Measurements from ENCODE around the gene ZNF687.
A peak's percentile ranks its signal among the peaks of the same experiment; 100 is the strongest.

The ZNF687 gene

GRCh38 chr1:151312411-151312810 lies 30.3 kb downstream of the ZNF687 start:
- no peak for ATAC-seq (replicated peaks)
- peaks cover 33 to 38% of the 10 kb centered on the region in 2 donors for H3K4me1 Mint-ChIP-seq (ENCODE audit: low read depth in 2 of 2)
- H3K4me3 Mint-ChIP-seq = no peak overlapping the region
- peak overlapping the region; percentile 91 to 95 for H3K27ac Mint-ChIP-seq
- H3K27me3 Mint-ChIP-seq = no peaks in the 10 kb centered on the region
- H3K9me3 Mint-ChIP-seq = no peaks in the 10 kb centered on the region
- DNase-seq = no peak
- H3K36me3 Mint-ChIP-seq (ENCODE audit: insufficient read depth) = peaks cover 25% of the 10 kb centered on the region

- DNase-seq (no peak), ATAC-seq (replicated peaks) (no peak)
- H3K4me1 Mint-ChIP-seq (ENCODE audit: low read depth in 2 of 2) = peaks cover 35 to 38% of the 10 kb centered on the region in 2 donors
- H3K4me3 Mint-ChIP-seq = no peak overlapping the region
- H3K27me3 Mint-ChIP-seq = no peaks in the 10 kb centered on the region
- no peaks in the 10 kb centered on the region for H3K9me3 Mint-ChIP-seq
- H3K36me3 Mint-ChIP-seq (ENCODE audit: insufficient read depth) = peaks cover 25% of the 10 kb centered on the region
- peak overlapping the region in 1 of 2 donors; percentile 95 for H3K27ac Mint-ChIP-seq
These were observed 30.7 kb downstream of the ZNF687 start for GRCh38 chr1:151312826-151313225.

- ATAC-seq (replicated peaks) (no peak), DNase-seq (no peak)
- H3K9me3 Mint-ChIP-seq = no peaks in the 10 kb centered on the region
- H3K27me3 Mint-ChIP-seq = no peaks in the 10 kb centered on the region
- peaks cover 31% of the 10 kb centered on the region for H3K36me3 Mint-ChIP-seq (ENCODE audit: insufficient read depth)
- H3K4me3 Mint-ChIP-seq = no peak overlapping the region
- peaks cover 35 to 38% of the 10 kb centered on the region in 2 donors for H3K4me1 Mint-ChIP-seq (ENCODE audit: low read depth in 2 of 2)
- peak overlapping the region in 1 of 2 donors; percentile 81 for H3K27ac Mint-ChIP-seq
These were observed 31.4 kb downstream of the ZNF687 start for GRCh38 chr1:151313501-151313900.

- Mint-ChIP-seq H3K36me3 (ENCODE audit: insufficient read depth) (peaks cover 35% of the 10 kb centered on the region), H3K4me3 (no peak overlapping the region), H3K27ac (peak overlapping the region; percentile 79 to 81), H3K9me3 (no peaks in the 10 kb centered on the region), H3K4me1 (ENCODE audit: low read depth in 2 of 2) (peaks cover 35 to 38% of the 10 kb centered on the region in 2 donors), H3K27me3 (no peaks in the 10 kb centered on the region)
- DNase-seq = no peak
- ATAC-seq (replicated peaks) = no peak
These were observed 32.2 kb downstream of the ZNF687 start for GRCh38 chr1:151314137-151314875.

GRCh38 chr1:151315565-151316235 lies 33.6 kb downstream of the ZNF687 start:
- Mint-ChIP-seq H3K27me3 (no peaks in the 10 kb centered on the region), H3K36me3 (ENCODE audit: insufficient read depth) (peaks cover 41% of the 10 kb centered on the region), H3K27ac (peak overlapping the region; percentile 16 to 81), H3K9me3 (no peaks in the 10 kb centered on the region), H3K4me1 (ENCODE audit: low read depth in 2 of 2) (peaks cover 41 to 42% of the 10 kb centered on the region in 2 donors), H3K4me3 (no peak overlapping the region)
- DNase-seq (no peak), ATAC-seq (replicated peaks) (no peak)

DNA sequence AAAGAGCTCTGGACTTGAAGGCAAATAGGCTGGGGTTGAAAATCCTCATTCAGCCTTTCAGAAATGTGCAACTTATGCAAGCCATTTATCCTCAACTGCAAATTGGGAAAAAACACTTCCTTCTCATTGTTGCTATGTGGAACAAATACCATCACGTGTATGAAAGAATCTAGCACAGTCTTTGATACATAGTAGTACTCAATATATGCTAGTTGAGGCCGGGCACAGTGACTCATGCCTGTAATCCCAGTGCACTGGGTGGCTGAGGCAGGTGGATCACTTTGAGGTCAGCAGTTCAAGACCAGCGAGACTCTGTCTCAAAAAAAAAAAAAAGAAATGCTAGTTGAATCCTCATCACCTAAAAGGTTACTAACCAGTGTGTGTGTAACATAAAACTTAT lies 36.9 kb downstream of the ZNF687 start:
- Mint-ChIP-seq H3K36me3 (ENCODE audit: insufficient read depth) (peaks cover 55% of the 10 kb centered on the region), H3K9me3 (no peaks in the 10 kb centered on the region), H3K27me3 (no peaks in the 10 kb centered on the region), H3K4me3 (no peak overlapping the region), H3K27ac (peak overlapping the region in 1 of 2 donors; percentile 49), H3K4me1 (ENCODE audit: low read depth in 2 of 2) (peaks cover 29 to 33% of the 10 kb centered on the region in 2 donors)
- ATAC-seq (replicated peaks) (no peak), DNase-seq (no peak)

- no peak for DNase-seq
- Mint-ChIP-seq H3K4me3 (no peak overlapping the region), H3K36me3 (ENCODE audit: insufficient read depth) (peaks cover 43% of the 10 kb centered on the region), H3K4me1 (ENCODE audit: low read depth in 2 of 2) (peaks cover 43 to 56% of the 10 kb centered on the region in 2 donors), H3K9me3 (no peaks in the 10 kb centered on the region), H3K27ac (peak overlapping the region in 1 of 2 donors; percentile 44), H3K27me3 (no peaks in the 10 kb centered on the region)
- ATAC-seq (replicated peaks) = no peak
These were observed 42.4 kb downstream of the ZNF687 start for GRCh38 chr1:151324390-151324930.

DNA sequence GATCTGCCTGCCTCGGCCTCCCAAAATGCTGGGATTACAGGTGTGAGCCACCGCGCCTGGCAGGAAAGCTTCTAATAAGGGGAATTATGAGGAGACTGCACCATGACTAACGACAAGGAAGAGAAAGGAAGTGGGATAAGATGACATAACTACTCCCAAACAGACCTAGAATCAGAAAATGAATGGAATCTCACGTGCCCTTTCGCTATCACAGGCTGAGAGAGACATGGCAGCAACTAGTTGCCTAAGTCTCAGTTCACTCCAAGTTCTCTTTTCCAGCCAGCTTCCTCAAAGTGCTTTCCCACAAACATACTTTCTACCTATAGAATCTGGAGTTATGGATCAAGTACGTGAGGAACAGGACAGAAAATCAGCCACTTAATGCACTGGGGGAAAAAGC lies 43.1 kb downstream of the ZNF687 start:
- H3K27me3 Mint-ChIP-seq = no peaks in the 10 kb centered on the region

DNA sequence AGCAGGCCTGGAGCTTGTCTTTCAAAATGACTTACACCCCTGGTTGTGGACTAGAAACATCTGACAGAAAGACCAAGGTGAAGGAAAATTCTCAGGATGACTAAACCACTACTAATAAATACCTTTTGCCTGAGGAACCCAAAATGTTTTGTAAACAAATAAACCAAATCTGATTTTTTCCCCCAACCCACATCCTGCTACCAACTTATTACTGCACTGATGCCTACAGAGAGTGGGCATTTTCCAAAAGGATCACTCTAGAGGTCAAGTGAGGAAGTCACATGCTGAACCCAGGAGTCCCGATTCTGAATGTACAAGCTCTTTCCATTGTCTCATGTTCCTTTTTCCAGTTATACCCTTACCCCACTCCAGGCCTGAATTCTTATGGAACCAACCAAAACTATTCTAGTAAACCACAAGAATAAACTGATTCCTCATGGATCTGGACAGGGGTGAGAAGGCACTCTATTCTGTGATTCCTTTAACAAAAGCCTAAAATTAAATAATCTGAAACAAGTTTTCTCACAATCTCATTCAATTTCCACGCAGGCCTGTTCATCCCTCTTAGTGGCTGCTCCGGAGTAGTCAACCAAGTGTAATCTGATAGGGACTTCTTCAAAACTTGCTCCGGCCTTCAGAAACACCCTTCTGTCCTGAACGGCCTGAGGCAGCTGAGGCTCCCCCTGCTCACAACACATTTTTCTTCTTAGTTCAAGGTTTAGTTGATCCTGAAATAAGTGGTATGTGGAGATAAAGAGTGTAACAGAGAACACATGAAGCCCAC lies 43.7 kb downstream of the ZNF687 start:
- H3K27me3 Mint-ChIP-seq = no peaks in the 10 kb centered on the region
- DNase-seq (no peak), ATAC-seq (replicated peaks) (no peak)
- H3K4me1 Mint-ChIP-seq (ENCODE audit: low read depth in 2 of 2) = peaks cover 36 to 48% of the 10 kb centered on the region in 2 donors
- peak overlapping the region; percentile 95 to 96 for H3K27ac Mint-ChIP-seq
- peak overlapping the region; percentile 83 to 94 for H3K4me3 Mint-ChIP-seq
- peaks cover 36% of the 10 kb centered on the region for H3K36me3 Mint-ChIP-seq (ENCODE audit: insufficient read depth)
- no peaks in the 10 kb centered on the region for H3K9me3 Mint-ChIP-seq

More for the DNA sequence above, 43.1 kb downstream of the ZNF687 start:
- DNase-seq = no peak
- H3K36me3 Mint-ChIP-seq (ENCODE audit: insufficient read depth) = peaks cover 39% of the 10 kb centered on the region
- ATAC-seq (replicated peaks) = no peak
- H3K27ac Mint-ChIP-seq = peak overlapping the region; percentile 95 to 96
- H3K9me3 Mint-ChIP-seq = no peaks in the 10 kb centered on the region
- H3K4me3 Mint-ChIP-seq = peak overlapping the region in 1 of 2 donors; percentile 94
- H3K4me1 Mint-ChIP-seq (ENCODE audit: low read depth in 2 of 2) = peaks cover 41 to 54% of the 10 kb centered on the region in 2 donors

GRCh38 chr1:151326619-151327222 lies 44.6 kb downstream of the ZNF687 start:
- peak in 2 of 3 experiments; percentile 36 to 43 for DNase-seq
- Mint-ChIP-seq H3K27ac (peak overlapping the region; percentile 95 to 96), H3K36me3 (ENCODE audit: insufficient read depth) (peaks cover 32% of the 10 kb centered on the region), H3K4me3 (peak overlapping the region; percentile 83 to 94), H3K4me1 (ENCODE audit: low read depth in 2 of 2) (peaks cover 34 to 45% of the 10 kb centered on the region in 2 donors), H3K27me3 (no peaks in the 10 kb centered on the region), H3K9me3 (no peaks in the 10 kb centered on the region)
- peak; percentile 49 for ATAC-seq (replicated peaks)

GRCh38 chr1:151327223-151327902 lies 45.3 kb downstream of the ZNF687 start, which contains the start of gene PI4KB:
Gene PI4KB (minus strand): TSS chr1:151327416. CDS start chr1:151316481, 10,935 bp downstream.
- DNase-seq = peak; percentile 85 to 92 (median 91)
- H3K36me3 Mint-ChIP-seq (ENCODE audit: insufficient read depth) = peaks cover 28% of the 10 kb centered on the region
- H3K4me1 Mint-ChIP-seq (ENCODE audit: low read depth in 2 of 2) = peaks cover 31 to 39% of the 10 kb centered on the region in 2 donors
- ATAC-seq (replicated peaks) = peak; percentile 91
- H3K27me3 Mint-ChIP-seq = no peaks in the 10 kb centered on the region
- H3K4me3 Mint-ChIP-seq = peak within 1 kb of the TSS; percentile 83 to 94
- H3K27ac Mint-ChIP-seq = peak within 1 kb of the TSS; percentile 95 to 96
- H3K9me3 Mint-ChIP-seq = no peaks in the 10 kb centered on the region

- peak in 1 of 3 experiments; percentile 15 for DNase-seq
- Mint-ChIP-seq H3K27ac (peak overlapping the region; percentile 95 to 96), H3K9me3 (no peaks in the 10 kb centered on the region), H3K4me3 (peak overlapping the region; percentile 83 to 94), H3K36me3 (ENCODE audit: insufficient read depth) (peaks cover 22% of the 10 kb centered on the region), H3K27me3 (no peaks in the 10 kb centered on the region), H3K4me1 (ENCODE audit: low read depth in 2 of 2) (peaks cover 28 to 35% of the 10 kb centered on the region in 2 donors)
- ATAC-seq (replicated peaks) = peak; percentile 10
These were observed 46.0 kb downstream of the ZNF687 start for GRCh38 chr1:151327903-151328674.
